Esophagus muscularis mucosa (tissue), 4 donors: ENCODE results near the gene KRTAP10-3.

ENCODE experiments used
- CTCF ChIP-seq, 3 experiments: fragments of 200-600 bp in 2 of 3; fragments of 450-650 bp in 1 of 3; sonication (generic) in 2 of 3; IDR thresholded peaks; one replicate each; pipeline ENCODE4 v1.5.1; 2017 to 2019; ENCODE audit warnings: antibody characterized with exemption in 3 of 3, mild to moderate bottlenecking in 2 of 3, moderate library complexity in 1 of 3
- EP300 ChIP-seq: sonication (generic); formaldehyde crosslinking; IDR thresholded peaks from one replicate; pipeline ENCODE4 v1.6.1; 2017; ENCODE audit warnings: antibody characterized with exemption
- POLR2A ChIP-seq: fragments of 450-650 bp; IDR thresholded peaks from one replicate; pipeline ENCODE4 v1.6.1; 2017; ENCODE audit warnings: antibody characterized with exemption, moderate library complexity, mild to moderate bottlenecking, low read depth
- POLR2AphosphoS5 ChIP-seq, 2 donors: sonication (generic); formaldehyde crosslinking; IDR thresholded peaks; one replicate each; pipeline ENCODE4 v1.6.1; 2017; ENCODE audit warnings: antibody characterized with exemption in 2 of 2

GRCh38 chr21:44594406-44594916 lies 35.9 kb upstream of the KRTAP10-3 start:
- TF ChIP-seq EP300 (no peak), CTCF (IDR thresholded peaks at IDR 0.05) (no peak), POLR2AphosphoS5 (IDR thresholded peaks at IDR 0.05) (no peak), POLR2A (no peak)
